PC-9 (cell line): Measurements from ENCODE around the gene EPHA2.

Experiments
- EZH2 ChIP-seq: fragments of 200-600 bp; sonication (generic); IDR thresholded peaks from 2 replicates; pipeline ENCODE4 v1.8.0; 2017; ENCODE audit warnings: antibody characterized with exemption, low read depth
- TF ChIP-seq, protein P1 (sequence below): fragments of 200-600 bp; sonication (generic); conservative IDR thresholded peaks from 2 replicates; pipeline ENCODE4 v1.6.1; 2017; ENCODE audit warnings: mixed run types, antibody characterized with exemption, mild to moderate bottlenecking, moderate library complexity

DNA sequence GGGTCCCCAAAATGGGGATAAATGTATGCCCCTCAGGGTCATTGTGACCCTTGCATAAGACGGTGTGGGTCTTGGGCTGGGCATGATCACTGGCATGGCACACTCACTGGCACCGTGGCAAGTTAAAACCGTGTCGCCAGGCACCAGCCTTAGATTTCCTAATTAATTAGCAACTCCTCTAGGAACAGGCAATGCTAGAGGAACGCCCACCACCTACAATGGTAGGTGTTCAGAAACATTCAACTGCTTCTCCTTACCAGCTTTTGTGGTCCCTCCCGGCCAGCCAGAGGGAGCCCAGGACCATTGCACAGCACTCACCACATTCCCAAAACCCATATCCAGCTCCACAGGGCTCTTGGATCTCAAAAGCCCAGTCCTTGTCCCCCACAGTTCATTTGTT is 36.4 kb downstream of the EPHA2 start:
- TF ChIP-seq, protein P1, sequence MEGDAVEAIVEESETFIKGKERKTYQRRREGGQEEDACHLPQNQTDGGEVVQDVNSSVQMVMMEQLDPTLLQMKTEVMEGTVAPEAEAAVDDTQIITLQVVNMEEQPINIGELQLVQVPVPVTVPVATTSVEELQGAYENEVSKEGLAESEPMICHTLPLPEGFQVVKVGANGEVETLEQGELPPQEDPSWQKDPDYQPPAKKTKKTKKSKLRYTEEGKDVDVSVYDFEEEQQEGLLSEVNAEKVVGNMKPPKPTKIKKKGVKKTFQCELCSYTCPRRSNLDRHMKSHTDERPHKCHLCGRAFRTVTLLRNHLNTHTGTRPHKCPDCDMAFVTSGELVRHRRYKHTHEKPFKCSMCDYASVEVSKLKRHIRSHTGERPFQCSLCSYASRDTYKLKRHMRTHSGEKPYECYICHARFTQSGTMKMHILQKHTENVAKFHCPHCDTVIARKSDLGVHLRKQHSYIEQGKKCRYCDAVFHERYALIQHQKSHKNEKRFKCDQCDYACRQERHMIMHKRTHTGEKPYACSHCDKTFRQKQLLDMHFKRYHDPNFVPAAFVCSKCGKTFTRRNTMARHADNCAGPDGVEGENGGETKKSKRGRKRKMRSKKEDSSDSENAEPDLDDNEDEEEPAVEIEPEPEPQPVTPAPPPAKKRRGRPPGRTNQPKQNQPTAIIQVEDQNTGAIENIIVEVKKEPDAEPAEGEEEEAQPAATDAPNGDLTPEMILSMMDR, result no peak
- TF ChIP-seq EZH2, result no peak
